ENCODE results near the gene CNTNAP2.

Gene CNTNAP2

GRCh38 chr7:147971606-147972110 lies 1855.1 kb downstream of the CNTNAP2 start:
- no peak overlapping the region for H3K9ac ChIP-seq
- no peak overlapping the region for H3K27ac ChIP-seq
- H3K27me3 ChIP-seq = no peaks in the 10 kb centered on the region
- no peaks in the 10 kb centered on the region for H3K4me1 ChIP-seq
- no peak for TF ChIP-seq Cebpa-rat (IDR thresholded peaks at IDR 0.05)
- H3K4me2 ChIP-seq = no peak overlapping the region
- H3K4me3 ChIP-seq = no peak overlapping the region
- no peaks in the 10 kb centered on the region for H3K36me3 ChIP-seq
- no peaks in the 10 kb centered on the region for H3K9me3 ChIP-seq
- no peaks in the 10 kb centered on the region for H4K20me1 ChIP-seq

DNA sequence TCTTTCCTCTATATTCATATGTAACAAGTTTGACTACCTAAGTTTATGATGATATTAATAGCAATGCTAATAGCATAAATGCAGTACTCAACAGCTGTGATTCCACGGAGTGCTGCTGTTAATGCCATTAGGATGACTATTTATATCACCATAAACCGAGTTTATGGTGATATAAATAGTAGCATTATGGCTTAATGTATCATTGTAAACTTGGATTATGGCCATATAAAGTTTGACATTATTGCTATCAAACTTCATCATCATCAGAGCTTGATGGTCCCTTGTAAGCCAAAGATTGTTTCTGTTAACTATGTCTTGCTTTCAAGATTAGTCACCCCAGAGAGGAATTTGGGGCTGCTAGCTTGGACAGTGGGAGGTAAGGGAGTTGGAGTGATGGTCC lies 1861.6 kb downstream of the CNTNAP2 start:
- Histone ChIP-seq H3K27ac (no peak overlapping the region), H4K20me1 (no peaks in the 10 kb centered on the region), H3K36me3 (no peaks in the 10 kb centered on the region), H3K9me3 (no peaks in the 10 kb centered on the region), H3K27me3 (no peaks in the 10 kb centered on the region), H3K4me1 (0 out of 2 replicates have a peak, but pooled peaks cover 4% of the 10 kb centered on the region), H3K9ac (no peak overlapping the region), H3K4me2 (no peak overlapping the region), H3K4me3 (no peak overlapping the region)
- no peak for TF ChIP-seq Cebpa-rat (IDR thresholded peaks at IDR 0.05)

DNA sequence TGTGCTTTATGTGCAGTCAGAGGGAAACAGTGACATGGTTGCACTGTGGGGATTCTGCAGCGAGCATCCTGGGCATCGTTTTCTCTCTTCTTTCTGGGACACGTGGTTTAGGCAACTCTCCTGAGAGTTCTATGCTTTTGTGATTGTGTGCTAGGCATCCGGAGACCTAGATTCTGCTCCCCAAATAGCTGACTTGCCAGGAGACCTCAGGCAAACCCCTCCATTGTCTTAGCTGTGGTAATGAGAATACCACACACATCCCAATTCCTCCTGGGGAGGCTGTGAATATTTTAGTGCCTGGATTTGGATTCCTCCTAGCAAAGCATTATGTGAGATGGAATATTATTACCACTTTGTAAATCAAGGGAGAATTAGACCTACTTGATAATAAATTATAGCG lies 1862.0 kb downstream of the CNTNAP2 start:
- Histone ChIP-seq H3K36me3 (no peaks in the 10 kb centered on the region), H3K27ac (no peak overlapping the region), H4K20me1 (no peaks in the 10 kb centered on the region), H3K9ac (no peak overlapping the region), H3K27me3 (no peaks in the 10 kb centered on the region), H3K9me3 (peaks cover 2% of the 10 kb centered on the region; the same call in 1 of the 2 replicates), H3K4me2 (no peak overlapping the region), H3K4me1 (0 out of 2 replicates have a peak, but pooled peaks cover 4% of the 10 kb centered on the region), H3K4me3 (no peak overlapping the region)
- TF ChIP-seq Cebpa-rat (IDR thresholded peaks at IDR 0.05) = no peak

DNA sequence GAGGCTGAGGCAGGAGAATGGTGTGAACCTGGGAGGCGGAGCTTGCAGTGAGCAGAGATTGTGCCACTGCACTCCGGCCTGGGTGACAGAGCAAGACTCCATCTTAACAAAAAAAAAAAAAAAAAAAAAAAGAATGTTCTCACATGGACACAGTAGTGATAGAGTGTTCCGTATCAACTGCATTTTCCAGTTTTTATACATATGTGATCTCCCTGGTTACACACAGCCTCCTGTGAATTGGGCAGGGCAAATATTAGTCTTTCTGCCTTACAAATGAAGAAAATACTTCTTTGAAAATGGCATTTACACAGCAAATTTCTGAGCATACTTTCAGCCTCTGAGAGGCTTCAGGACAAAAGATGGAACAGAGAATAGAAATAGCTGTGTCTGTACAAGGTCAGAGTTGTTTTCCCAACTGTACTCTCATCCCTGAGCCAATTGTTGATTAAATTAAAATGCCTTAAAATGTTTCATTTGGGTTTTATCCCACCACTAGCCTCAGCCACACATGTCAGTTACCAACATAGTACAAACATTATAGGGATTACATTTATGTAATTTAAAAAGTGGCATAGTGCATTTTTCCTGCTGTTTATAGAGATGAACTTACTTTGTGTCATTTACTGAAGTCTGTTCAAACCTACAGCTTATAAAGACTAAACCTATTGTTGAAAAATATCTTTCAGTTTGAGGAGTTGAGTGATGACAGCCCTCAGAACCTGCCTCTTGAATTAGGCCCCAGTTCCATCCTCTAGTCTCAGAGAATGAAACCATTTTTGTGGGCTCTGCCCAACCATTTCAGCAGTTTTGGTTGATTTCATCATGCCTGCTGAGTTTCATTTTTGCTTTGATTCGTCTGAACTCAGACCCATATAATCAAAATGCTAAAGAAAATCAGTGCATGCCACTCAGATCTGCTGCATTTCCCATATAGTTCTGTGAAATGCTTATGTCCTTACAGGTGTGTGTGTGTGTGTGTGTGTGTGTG lies 1864.5 kb downstream of the CNTNAP2 start:
- Histone ChIP-seq H3K36me3 (no peaks in the 10 kb centered on the region), H3K4me1 (0 out of 2 replicates have a peak, but pooled peaks cover 4% of the 10 kb centered on the region), H3K9ac (no peak overlapping the region), H3K9me3 (peaks cover 9% of the 10 kb centered on the region; the same call in 1 of the 2 replicates), H3K4me3 (no peak overlapping the region), H3K4me2 (no peak overlapping the region), H4K20me1 (no peaks in the 10 kb centered on the region), H3K27me3 (no peaks in the 10 kb centered on the region), H3K27ac (no peak overlapping the region)
- no peak for TF ChIP-seq Cebpa-rat (IDR thresholded peaks at IDR 0.05)

DNA sequence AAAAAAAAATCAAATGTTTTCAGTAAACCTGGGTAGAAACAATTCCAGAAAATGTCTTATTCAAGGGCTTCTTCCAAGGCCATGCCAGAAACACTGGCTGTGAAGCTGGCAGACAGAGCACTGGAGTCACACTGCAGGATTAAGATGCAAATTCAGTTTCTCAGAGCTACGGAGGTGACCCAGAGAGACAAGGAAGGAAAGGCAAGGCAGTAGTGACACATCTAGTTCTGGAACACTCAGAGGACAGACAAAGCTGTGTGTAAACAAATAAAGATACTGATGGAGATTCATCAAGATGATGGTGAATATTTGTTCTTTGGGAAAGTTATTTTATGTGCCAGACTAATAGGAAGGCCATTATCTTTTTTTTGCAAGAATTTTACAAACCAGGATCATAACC lies 1865.7 kb downstream of the CNTNAP2 start:
- TF ChIP-seq Cebpa-rat (IDR thresholded peaks at IDR 0.05) = no peak
- Histone ChIP-seq H3K27me3 (no peaks in the 10 kb centered on the region), H3K9me3 (peaks cover 9% of the 10 kb centered on the region; the same call in 1 of the 2 replicates), H4K20me1 (no peaks in the 10 kb centered on the region), H3K4me1 (0 out of 2 replicates have a peak, but pooled peaks cover 4% of the 10 kb centered on the region), H3K9ac (no peak overlapping the region), H3K4me2 (no peak overlapping the region), H3K36me3 (no peaks in the 10 kb centered on the region), H3K4me3 (no peak overlapping the region), H3K27ac (no peak overlapping the region)

DNA sequence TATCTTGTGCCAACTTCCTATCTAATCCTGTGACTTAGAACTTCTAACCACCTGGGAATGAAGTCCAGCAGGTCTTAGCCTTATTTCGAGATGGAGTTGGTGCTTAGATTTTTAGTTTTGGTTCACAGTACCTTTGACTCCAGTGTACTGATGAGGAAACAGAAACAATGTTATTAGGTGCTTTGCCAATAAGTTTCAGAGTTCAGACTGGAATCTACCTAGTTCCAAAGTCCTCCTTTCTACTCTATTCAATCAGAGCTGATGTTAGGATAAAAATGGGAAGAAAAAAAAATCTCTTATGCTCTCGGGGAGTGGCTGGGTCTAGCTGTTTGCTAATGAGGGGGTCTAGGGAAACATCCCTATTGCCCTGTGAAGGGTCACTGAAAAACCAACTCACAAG lies 1867.7 kb downstream of the CNTNAP2 start:
- no peak overlapping the region for H3K9ac ChIP-seq
- no peak overlapping the region for H3K27ac ChIP-seq
- H3K4me2 ChIP-seq = no peak overlapping the region
- TF ChIP-seq Cebpa-rat (IDR thresholded peaks at IDR 0.05) = no peak
- H3K4me3 ChIP-seq = no peak overlapping the region
- H3K4me1 ChIP-seq = no peaks in the 10 kb centered on the region
- no peaks in the 10 kb centered on the region for H3K27me3 ChIP-seq
- H3K36me3 ChIP-seq = no peaks in the 10 kb centered on the region
- peaks cover 9% of the 10 kb centered on the region; the same call in 1 of the 2 replicates for H3K9me3 ChIP-seq
- H4K20me1 ChIP-seq = no peaks in the 10 kb centered on the region

DNA sequence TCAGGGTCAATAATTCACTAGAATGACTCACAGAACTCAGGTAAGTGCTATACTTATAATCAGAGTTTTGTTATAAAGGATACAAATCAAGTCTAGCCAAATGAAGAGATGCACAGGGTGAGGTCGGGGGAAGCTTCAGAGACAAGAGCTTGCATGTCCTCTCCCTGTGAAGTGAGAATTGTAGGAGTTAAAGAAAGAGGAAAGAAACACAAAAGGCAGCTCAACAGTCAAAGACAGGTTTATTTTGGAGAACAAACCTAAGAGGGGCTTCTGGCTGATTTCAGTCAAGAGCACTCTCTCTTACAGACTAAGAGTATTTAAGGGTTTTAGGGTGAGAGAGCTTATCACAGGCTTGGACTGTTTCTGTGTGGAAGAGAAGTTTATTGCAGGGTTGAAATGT lies 1873.5 kb downstream of the CNTNAP2 start:
- no peak overlapping the region for H3K4me2 ChIP-seq
- no peak for TF ChIP-seq Cebpa-rat (IDR thresholded peaks at IDR 0.05)
- no peaks in the 10 kb centered on the region for H3K4me1 ChIP-seq
- no peaks in the 10 kb centered on the region for H3K36me3 ChIP-seq
- no peak overlapping the region for H3K27ac ChIP-seq
- H4K20me1 ChIP-seq = no peaks in the 10 kb centered on the region
- H3K4me3 ChIP-seq = no peak overlapping the region
- H3K9ac ChIP-seq = no peak overlapping the region
- H3K9me3 ChIP-seq = peaks cover 3% of the 10 kb centered on the region; the same call in 1 of the 2 replicates
- H3K27me3 ChIP-seq = no peaks in the 10 kb centered on the region

DNA sequence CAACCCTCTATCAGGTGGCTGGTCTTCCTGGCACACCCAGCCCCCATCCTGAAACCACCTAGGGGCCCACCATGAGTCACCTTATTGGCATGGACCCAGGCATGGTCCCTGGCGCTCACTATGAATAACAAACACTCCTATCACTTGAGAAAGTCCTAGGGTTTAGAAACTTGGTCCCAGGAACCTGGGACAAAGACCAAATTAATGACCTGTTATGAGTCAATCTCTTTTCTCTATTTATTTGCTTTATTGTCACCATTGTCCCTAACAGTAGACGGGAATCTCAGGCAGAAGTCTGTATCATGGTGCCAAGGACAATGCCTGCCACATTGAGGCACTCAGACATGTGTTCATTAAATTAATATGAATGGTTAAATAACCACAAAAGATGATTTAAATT lies 1874.3 kb downstream of the CNTNAP2 start:
- H3K27me3 ChIP-seq = no peaks in the 10 kb centered on the region

GRCh38 chr7:147992698-147993097 lies 1876.1 kb downstream of the CNTNAP2 start:
- TF ChIP-seq Cebpa-rat (IDR thresholded peaks at IDR 0.05) = no peak
- peaks cover 4% of the 10 kb centered on the region; the same call in 1 of the 2 replicates for H3K9me3 ChIP-seq
- H3K4me3 ChIP-seq = no peak overlapping the region
- no peak overlapping the region for H3K27ac ChIP-seq
- no peaks in the 10 kb centered on the region for H3K27me3 ChIP-seq
- no peaks in the 10 kb centered on the region for H4K20me1 ChIP-seq
- H3K9ac ChIP-seq = no peak overlapping the region
- H3K4me2 ChIP-seq = no peak overlapping the region
- H3K36me3 ChIP-seq = no peaks in the 10 kb centered on the region
- H3K4me1 ChIP-seq = no peaks in the 10 kb centered on the region

More for the DNA sequence above, 1874.3 kb downstream of the CNTNAP2 start:
- Histone ChIP-seq H3K27ac (no peak overlapping the region), H3K4me2 (no peak overlapping the region), H4K20me1 (no peaks in the 10 kb centered on the region), H3K9ac (no peak overlapping the region), H3K4me1 (no peaks in the 10 kb centered on the region), H3K9me3 (peaks cover 4% of the 10 kb centered on the region; the same call in 1 of the 2 replicates), H3K4me3 (no peak overlapping the region), H3K36me3 (no peaks in the 10 kb centered on the region)
- TF ChIP-seq Cebpa-rat (IDR thresholded peaks at IDR 0.05) = no peak

DNA sequence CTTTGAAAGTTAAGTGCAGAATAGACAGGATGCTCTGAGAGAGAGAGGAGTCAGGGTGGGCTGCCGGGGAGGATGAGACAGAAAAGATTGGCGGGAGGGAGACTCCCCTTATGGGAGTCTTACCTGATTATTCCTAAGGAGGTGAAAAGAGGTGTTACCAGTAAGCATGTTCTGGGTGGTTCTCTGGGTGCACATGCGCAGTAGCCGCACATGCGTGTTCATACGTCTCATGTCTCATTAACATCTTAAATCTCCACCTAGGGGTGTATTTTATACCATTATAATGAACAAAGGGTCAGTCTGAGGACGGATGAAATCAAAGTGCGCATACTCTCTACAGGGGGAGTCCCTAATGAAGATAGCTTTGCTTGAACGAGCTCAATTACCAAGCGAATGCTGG lies 1881.0 kb downstream of the CNTNAP2 start:
- TF ChIP-seq Cebpa-rat (IDR thresholded peaks at IDR 0.05) = no peak
- H3K9ac ChIP-seq = no peak overlapping the region

More for the DNA sequence above, 1881.0 kb downstream of the CNTNAP2 start:
- Histone ChIP-seq H3K4me3 (no peak overlapping the region), H3K4me1 (no peaks in the 10 kb centered on the region), H3K9me3 (peaks cover 4% of the 10 kb centered on the region; the same call in 1 of the 2 replicates), H3K36me3 (no peaks in the 10 kb centered on the region), H3K27me3 (no peaks in the 10 kb centered on the region), H3K27ac (no peak overlapping the region), H4K20me1 (no peaks in the 10 kb centered on the region), H3K4me2 (no peak overlapping the region)
